H1 (cell line): ENCODE measurements around the gene FARS2. TPM values are rescaled to one million over a fixed set of nuclear protein-coding genes. Genes with fewer than 3 reads are reported as not detected.

Experiments
- CTCF ChIA-PET: fragments of 300-600 bp; sonication (Branson Sonifier 250); formaldehyde crosslinking; loops from one replicate; lab custom pipeline; 2021; ENCODE audit not compliant: partially characterized antibody; lab: Charles Lee
- POLR2A ChIA-PET: fragments of 300-600 bp; sonication (Branson Sonifier 250); formaldehyde crosslinking; loops from one replicate; lab custom pipeline; 2021; ENCODE audit warnings: inconsistent platforms; ENCODE audit not compliant: partially characterized antibody; lab: Charles Lee
- DNase-seq, 2 experiments: peaks; one replicate each; pipeline versions ENCODE4 v3.0.0 to v3.0.0-alpha.2; 2010 to 2022; ENCODE audit warnings: low spot score in 2 of 2, low read depth in 1 of 2, mixed read lengths in 1 of 2
- FAIRE-seq: peaks from 2 replicates; lab custom pipeline; 2011; peaks lifted over from hg19 to GRCh38; lab: Jason Lieb, UNC
- H2AFZ ChIP-seq: 2 replicates; pipeline ENCODE4 v1.8.1; 2012; ENCODE audit warnings: low read length, inconsistent platforms
- H2AK5ac ChIP-seq: 2 replicates; pipeline ENCODE4 v1.6.1; 2013; ENCODE audit warnings: low read depth, low read length
- H2BK120ac ChIP-seq: replicated peaks from 2 replicates; pipeline ENCODE3; 2013; ENCODE audit warnings: low read depth, low read length, inconsistent platforms
- H2BK12ac ChIP-seq: 2 replicates; pipeline ENCODE4 v1.6.1; 2013; ENCODE audit warnings: low read depth, low read length
- H2BK15ac ChIP-seq: 2 replicates; pipeline ENCODE4 v1.6.1; 2013; ENCODE audit warnings: low read length
- H2BK20ac ChIP-seq: 2 replicates; pipeline ENCODE4 v1.6.1; 2013; ENCODE audit warnings: low read length
- H2BK5ac ChIP-seq: 2 replicates; pipeline ENCODE4 v1.6.1; 2013; ENCODE audit warnings: low read depth, low read length
- H3K14ac ChIP-seq: 2 replicates; pipeline ENCODE4 v1.6.1; 2013; ENCODE audit warnings: inconsistent platforms; ENCODE audit not compliant: insufficient read length
- H3K18ac ChIP-seq: 2 replicates; pipeline ENCODE4 v1.6.1; 2013; ENCODE audit warnings: low read length; ENCODE audit errors: extremely low read depth
- H3K23ac ChIP-seq: 2 replicates; pipeline ENCODE4 v1.6.1; 2013; ENCODE audit warnings: inconsistent platforms; ENCODE audit not compliant: insufficient read length
- H3K23me2 ChIP-seq: 2 replicates; pipeline ENCODE4 v1.6.1; 2013; ENCODE audit warnings: low read depth, low read length
- H3K27ac ChIP-seq: 2 replicates; pipeline ENCODE4 v1.6.1; 2011; ENCODE audit warnings: low read depth, low read length, inconsistent platforms
- H3K27me3 ChIP-seq, 4 experiments: replicated peaks in 1 of 4; 1 replicate in 1 of 4; 2 replicates in 3 of 4; pipeline versions ENCODE4 v1.6.1 to v1.8.1; 2011 to 2013; ENCODE audit warnings: low read length in 3 of 4, mild to moderate bottlenecking in 3 of 4, inconsistent platforms in 2 of 4, mixed read lengths in 2 of 4, moderate library complexity in 1 of 4; ENCODE audit not compliant: control insufficient read depth in 3 of 4, insufficient read depth in 3 of 4; ENCODE audit errors: extremely low read depth in 1 of 4
- H3K36me3 ChIP-seq, 4 experiments: 2 replicates each; pipeline versions ENCODE4 v1.6.1 to v1.8.1; 2011 to 2013; ENCODE audit warnings: mild to moderate bottlenecking in 4 of 4, low read length in 3 of 4, moderate library complexity in 2 of 4, control low read depth in 1 of 4, inconsistent platforms in 1 of 4; ENCODE audit not compliant: insufficient read depth in 4 of 4, control insufficient read depth in 2 of 4
- H3K4ac ChIP-seq: replicated peaks from 2 replicates; pipeline ENCODE3; 2013; ENCODE audit warnings: low read length, low read depth, mixed read lengths, inconsistent platforms; ENCODE audit not compliant: insufficient read length
- H3K4me1 ChIP-seq, 4 experiments: replicated peaks in 1 of 4; 1 replicate in 1 of 4; 2 replicates in 3 of 4; pipeline versions ENCODE4 v1.6.1 to v1.8.1; 2011 to 2013; ENCODE audit warnings: low read length in 3 of 4, inconsistent platforms in 2 of 4, mixed read lengths in 1 of 4; ENCODE audit not compliant: insufficient read depth in 4 of 4, control insufficient read depth in 3 of 4
- H3K4me2 ChIP-seq, 2 experiments: 2 replicates each; pipeline versions ENCODE4 v1.6.1 to v1.8.1; 2011 to 2013; ENCODE audit warnings: low read depth in 2 of 2, low read length in 2 of 2, control low read depth in 1 of 2, inconsistent platforms in 1 of 2, mild to moderate bottlenecking in 1 of 2; ENCODE audit not compliant: insufficient read depth in 1 of 2
- H3K4me3 ChIP-seq, 4 experiments: fragments of 200-600, 300-600 bp in 1 of 4; sonication (generic), shearing (Covaris generic), sonication (Bioruptor Twin) in 1 of 4; 2 replicates each; pipeline versions ENCODE4 v1.5.1 to v1.8.1; 2011 to 2016; ENCODE audit warnings: low read length in 4 of 4, low read depth in 3 of 4, control low read depth in 2 of 4, inconsistent platforms in 2 of 4, mild to moderate bottlenecking in 2 of 4, mixed read lengths in 1 of 4, moderate library complexity in 1 of 4; ENCODE audit not compliant: insufficient read depth in 2 of 4; ENCODE audit errors: extremely low read depth in 1 of 4
- H3K56ac ChIP-seq: replicated peaks from 2 replicates; pipeline ENCODE3; 2013; ENCODE audit warnings: low read depth, mild to moderate bottlenecking, mixed read lengths, low read length, inconsistent platforms; ENCODE audit not compliant: insufficient read length
- H3K79me1 ChIP-seq: 2 replicates; pipeline ENCODE4 v1.6.1; 2013; ENCODE audit warnings: low read depth, low read length, control low read depth
- H3K79me2 ChIP-seq, 2 experiments: 2 replicates each; pipeline versions ENCODE4 v1.6.1 to v1.8.1; 2012 to 2013; ENCODE audit warnings: low read length in 2 of 2, mild to moderate bottlenecking in 2 of 2, inconsistent platforms in 1 of 2; ENCODE audit not compliant: insufficient read depth in 2 of 2, control insufficient read depth in 1 of 2
- H3K9ac ChIP-seq, 4 experiments: replicated peaks in 1 of 4; 1 replicate in 1 of 4; 2 replicates in 3 of 4; pipeline versions ENCODE4 v1.6.1 to v1.8.1; 2011 to 2013; ENCODE audit warnings: low read depth in 3 of 4, low read length in 3 of 4, control low read depth in 2 of 4, mild to moderate bottlenecking in 2 of 4, moderate library complexity in 2 of 4, inconsistent platforms in 1 of 4; ENCODE audit errors: extremely low read depth in 1 of 4
- H3K9me3 ChIP-seq, 2 experiments: 2 replicates each; pipeline versions ENCODE4 v1.6.1 to v1.8.1; 2012 to 2013; ENCODE audit warnings: mild to moderate bottlenecking in 2 of 2, moderate library complexity in 2 of 2, control low read depth in 1 of 2, inconsistent platforms in 1 of 2, low read depth in 1 of 2, low read length in 1 of 2, mixed read lengths in 1 of 2; ENCODE audit not compliant: insufficient read depth in 2 of 2
- H4K20me1 ChIP-seq, 2 experiments: replicated peaks in 1 of 2; 2 replicates each; pipeline versions ENCODE3 to v1.8.1; 2011 to 2013; ENCODE audit warnings: inconsistent platforms in 2 of 2, low read length in 2 of 2, mild to moderate bottlenecking in 1 of 2; ENCODE audit not compliant: insufficient read depth in 2 of 2, control insufficient read depth in 1 of 2
- H4K5ac ChIP-seq: 2 replicates; pipeline ENCODE4 v1.6.1; 2013; ENCODE audit warnings: low read length, low read depth, mixed read lengths, inconsistent platforms; ENCODE audit not compliant: insufficient read length
- H4K8ac ChIP-seq: 2 replicates; pipeline ENCODE4 v1.8.0; 2013; ENCODE audit warnings: mild to moderate bottlenecking, moderate library complexity, low read length, inconsistent platforms; ENCODE audit not compliant: insufficient read depth; ENCODE audit errors: extremely low read depth
- H4K91ac ChIP-seq: replicated peaks from 2 replicates; pipeline ENCODE3; 2013; ENCODE audit warnings: low read length, mixed read lengths, inconsistent platforms; ENCODE audit not compliant: insufficient read length
- BACH1 ChIP-seq: IDR thresholded peaks from 2 replicates; pipeline ENCODE4 v1.6.1; 2012; ENCODE audit warnings: low read length, improper control_type of control experiment
- CTBP2 ChIP-seq: IDR thresholded peaks from 2 replicates; pipeline ENCODE4 v1.7.0; 2011; ENCODE audit warnings: borderline replicate concordance, mild to moderate bottlenecking, moderate library complexity, mixed read lengths, low read length; ENCODE audit not compliant: insufficient read depth, insufficient read length
- EP300 ChIP-seq, 2 experiments: IDR thresholded peaks; 1 replicate in 1 of 2; 2 replicates in 1 of 2; pipeline ENCODE4 v1.6.1; 2011 to 2012; ENCODE audit warnings: low read depth in 2 of 2, low read length in 2 of 2, mild to moderate bottlenecking in 2 of 2, borderline replicate concordance in 1 of 2, inconsistent platforms in 1 of 2, moderate library complexity in 1 of 2
- JUND ChIP-seq: IDR thresholded peaks from 2 replicates; pipeline ENCODE4 v1.6.1; 2011; ENCODE audit warnings: mild to moderate bottlenecking, improper control_type of control experiment, low read length
- NRF1 ChIP-seq: IDR thresholded peaks from 2 replicates; pipeline ENCODE4 v1.6.1; 2011; ENCODE audit warnings: mild to moderate bottlenecking, low read depth, low read length, improper control_type of control experiment
- PHF8 ChIP-seq: fragments of 200-600 bp; sonication (generic); conservative IDR thresholded peaks from 2 replicates; pipeline ENCODE4 v1.7.1; 2012; ENCODE audit warnings: low read depth, mild to moderate bottlenecking, inconsistent platforms, low read length, moderate library complexity
- POU5F1 ChIP-seq: IDR thresholded peaks from 2 replicates; pipeline ENCODE4 v1.6.1; 2011; ENCODE audit warnings: low read depth, mild to moderate bottlenecking, low read length, moderate library complexity
- RAD21 ChIP-seq, 2 experiments: IDR thresholded peaks in 1 of 2; conservative IDR thresholded peaks in 1 of 2; 2 replicates each; pipeline ENCODE4 v1.6.1; 2011; ENCODE audit warnings: low read depth in 2 of 2, low read length in 2 of 2, improper control_type of control experiment in 1 of 2, inconsistent platforms in 1 of 2, mild to moderate bottlenecking in 1 of 2, moderate library complexity in 1 of 2
- RXRA ChIP-seq: IDR thresholded peaks from 2 replicates; pipeline ENCODE4 v1.6.1; 2011; ENCODE audit warnings: low read depth, mild to moderate bottlenecking, low read length, moderate library complexity; ENCODE audit not compliant: insufficient read depth
- SP4 ChIP-seq: IDR thresholded peaks from 2 replicates; pipeline ENCODE4 v1.6.1; 2012; ENCODE audit warnings: low read length, inconsistent platforms
- TAF1 ChIP-seq: IDR thresholded peaks from 2 replicates; pipeline ENCODE4 v1.6.1; 2011; ENCODE audit warnings: mild to moderate bottlenecking, low read depth, low read length
- TCF12 ChIP-seq: IDR thresholded peaks from 2 replicates; pipeline ENCODE4 v1.6.1; 2011; ENCODE audit warnings: low read depth, mild to moderate bottlenecking, low read length
- TEAD4 ChIP-seq: IDR thresholded peaks from 2 replicates; pipeline ENCODE4 v1.6.1; 2012; ENCODE audit warnings: low read depth, low read length, inconsistent platforms, mixed read lengths
- YY1 ChIP-seq: IDR thresholded peaks from 2 replicates; pipeline ENCODE4 v1.6.1; 2011; ENCODE audit warnings: low read depth, mild to moderate bottlenecking, low read length
- ZNF274 ChIP-seq: IDR thresholded peaks from 2 replicates; pipeline ENCODE4 v1.7.0; 2012; ENCODE audit warnings: low read length, borderline replicate concordance; ENCODE audit errors: extremely low read depth
- WGBS, 2 experiments: shearing (Covaris generic) in 1 of 2; methylation state at CpG; one replicate each; pipeline versions ENCODE4 v1.1.6 to v1.1.7; 2013 to 2015; ENCODE audit warnings: low lambda C conversion rate in 2 of 2, mixed read lengths in 2 of 2, inconsistent platforms in 1 of 2, low coverage in 1 of 2, missing lambda C conversion rate in 1 of 2; ENCODE audit not compliant: insufficient replicate concordance in 2 of 2, insufficient coverage in 1 of 2, insufficient read length in 1 of 2; ENCODE audit errors: extremely low coverage in 1 of 2, missing lambda C conversion rate in 1 of 2; 5-methylcytosine and 5-hydroxymethylcytosine counted together
- polyA plus RNA-seq, 7 experiments: library from polyadenylated mRNA; depleted of rRNA in 3 of 7; stranded (reverse) in 5 of 7; unstranded in 2 of 7; fragments of >200 nt in 5 of 7; fragments of 200-250 nt in 2 of 7; gene quantifications; 1 replicate in 5 of 7; 2 replicates in 1 of 7; 4 replicates in 1 of 7; pipeline versions ENCODE4 v1.2.1 to v1.2.3, GENCODE V29; 2011 to 2013; ENCODE audit warnings: missing spikeins in 2 of 7, mixed read lengths in 2 of 7
- total RNA-seq: library from RNA; stranded (reverse); fragmentation: NEBNext Ultra II Directional; extraction: Animal tissue kit (Norgen Biotek cat#: 25700); gene quantifications from 2 replicates; pipeline ENCODE4 v1.2.1, GENCODE V29; 2021

Gene FARS2
- total and polyA plus RNA-seq, 2 of the 8 experiments (the other 6 are each of a cell fraction or from before 2014, with no cell fraction given), result 11.7 to 14.4 TPM

- H3K4me2 ChIP-seq, result no peak overlapping the region
- H2BK5ac ChIP-seq, result no peak overlapping the region
- peaks cover under 1 to 6% (median 1%) of the 10 kb centered on the region in 4 experiments for H3K4me1 ChIP-seq
- H4K8ac ChIP-seq, result no peak overlapping the region
- no peaks in the 10 kb centered on the region for H3K27me3 ChIP-seq
- H3K23ac ChIP-seq, result no peak overlapping the region
- no peak overlapping the region for H3K18ac ChIP-seq
- no peaks in the 10 kb centered on the region for H3K9me3 ChIP-seq
- FAIRE-seq (no peak), DNase-seq (no peak)
- H3K23me2 ChIP-seq, result no peaks in the 10 kb centered on the region
- no peak overlapping the region for H2BK20ac ChIP-seq
- H3K9ac ChIP-seq, result no peak overlapping the region
- H3K27ac ChIP-seq, result no peak overlapping the region
- ChIA-PET CTCF (no interaction called here), POLR2A (interaction anchor here (1.2 kb wide), 1 partner anchor 23 kb away, joined by 3 read pairs; no protein-coding TSS in a partner anchor)
- H2BK12ac ChIP-seq, result no peak overlapping the region
- no peak overlapping the region for H3K4me3 ChIP-seq
- H3K36me3 ChIP-seq, result no peaks in the 10 kb centered on the region
- H2BK15ac ChIP-seq, result no peak overlapping the region
- H3K79me2 ChIP-seq, result no peaks in the 10 kb centered on the region
- no peak overlapping the region for H2AK5ac ChIP-seq
- H3K14ac ChIP-seq, result no peak overlapping the region
- H4K20me1 ChIP-seq, result peaks cover 0 to 2% of the 10 kb centered on the region in 2 experiments
- no peak overlapping the region for H4K91ac ChIP-seq
- no peak overlapping the region for H4K5ac ChIP-seq
- no peak overlapping the region for H2AFZ ChIP-seq
- no peak overlapping the region for H3K56ac ChIP-seq
- H2BK120ac ChIP-seq, result no peak overlapping the region
- no peak overlapping the region for H3K4ac ChIP-seq
- no peaks in the 10 kb centered on the region for H3K79me1 ChIP-seq
- 83% methylated on average over 4 of the region's 4 CpGs; no CpG with 5 or more reads in 1 of the 2 experiments for WGBS, 2 experiments
- no peak for TF ChIP-seq JUND
- no peak for TF ChIP-seq TCF12
- TF ChIP-seq RXRA, result no peak
- TF ChIP-seq TEAD4, result no peak
- no peak for TF ChIP-seq POU5F1
- no peak for TF ChIP-seq BACH1
- TF ChIP-seq YY1, result no peak
- TF ChIP-seq EP300 (IDR thresholded peaks at IDR 0.05; ENCODE audit: borderline replicate concordance in 1 of 2, low read depth in 2 of 2, low read length in 2 of 2), result no peak
- no peak for TF ChIP-seq PHF8
- TF ChIP-seq TAF1, result no peak
- no peak for TF ChIP-seq RAD21 (IDR thresholded peaks at IDR 0.05 in 1 of 2, conservative IDR thresholded peaks at IDR 0.05 in 1 of 2; ENCODE audit: low read depth in 2 of 2, low read length in 2 of 2)
- no peak for TF ChIP-seq NRF1
- TF ChIP-seq CTBP2, result no peak
- no peak for TF ChIP-seq SP4
- TF ChIP-seq ZNF274, result no peak
These were observed 46.8 kb downstream of the FARS2 start for GRCh38 chr6:5308066-5308465.
